HEK293T (cell line): Measurements from ENCODE around the gene TRABD2A.
A peak's percentile ranks its signal among the peaks of the same experiment; 100 is the strongest.

Experiments used
- CTCF ChIA-PET: fragments of 350-600 bp; formaldehyde crosslinking; extraction: SDS; loops from one replicate; lab custom pipeline; 2021; ENCODE audit warnings: antibody characterized with exemption, inconsistent platforms; lab: Yijun Ruan, JAX
- POLR2A ChIA-PET: fragments of 350-600 bp; formaldehyde crosslinking; extraction: SDS; loops from one replicate; lab custom pipeline; 2020; ENCODE audit warnings: antibody characterized with exemption, inconsistent platforms; lab: Yijun Ruan, JAX
- DNase-seq: peaks from one replicate; pipeline ENCODE4 v3.0.0; 2012; ENCODE audit warnings: mixed read lengths; ENCODE audit errors: extremely low spot score
- ARNT ChIP-seq: fragments of 450-650 bp; IDR thresholded peaks from 2 replicates; pipeline ENCODE4 v1.6.1; 2017; ENCODE audit warnings: mild to moderate bottlenecking
- BHLHE40 ChIP-seq: fragments of 450-650 bp; IDR thresholded peaks from 2 replicates; pipeline ENCODE4 v1.6.1; 2016; ENCODE audit warnings: mild to moderate bottlenecking, moderate library complexity, borderline replicate concordance
- CTBP1 ChIP-seq: fragments of 450-650 bp; IDR thresholded peaks from 2 replicates; pipeline ENCODE4 v1.6.1; 2016; ENCODE audit warnings: borderline replicate concordance
- ELF4 ChIP-seq: fragments of 450-650 bp; IDR thresholded peaks from 2 replicates; pipeline ENCODE4 v1.6.1; 2017; ENCODE audit warnings: antibody characterized with exemption
- FOXA1 ChIP-seq: fragments of 450-650 bp; IDR thresholded peaks from 2 replicates; pipeline ENCODE4 v1.6.1; 2016; ENCODE audit warnings: mild to moderate bottlenecking
- FOXK2 ChIP-seq: fragments of 450-650 bp; IDR thresholded peaks from 2 replicates; pipeline ENCODE4 v1.6.1; 2016; ENCODE audit warnings: mild to moderate bottlenecking
- FOXM1 ChIP-seq: fragments of 450-650 bp; IDR thresholded peaks from 2 replicates; pipeline ENCODE4 v1.6.1; 2017; ENCODE audit warnings: mild to moderate bottlenecking, borderline replicate concordance
- HDGF ChIP-seq: fragments of 450-650 bp; IDR thresholded peaks from 2 replicates; pipeline ENCODE4 v1.6.1; 2017; ENCODE audit warnings: antibody characterized with exemption, borderline replicate concordance
- L3MBTL2 ChIP-seq: fragments of 450-650 bp; conservative IDR thresholded peaks from 2 replicates; pipeline ENCODE4 v1.6.1; 2016; ENCODE audit warnings: mild to moderate bottlenecking
- LEF1 ChIP-seq: fragments of 450-650 bp; IDR thresholded peaks from 2 replicates; pipeline ENCODE4 v1.6.1; 2017; ENCODE audit warnings: mild to moderate bottlenecking, borderline replicate concordance
- NFRKB ChIP-seq: fragments of 450-650 bp; IDR thresholded peaks from 2 replicates; pipeline ENCODE4 v1.6.1; 2016; ENCODE audit warnings: mild to moderate bottlenecking, moderate library complexity
- SP1 ChIP-seq: fragments of 450-650 bp; IDR thresholded peaks from 2 replicates; pipeline ENCODE4 v1.6.1; 2017
- SUZ12 ChIP-seq: fragments of 450-650 bp; IDR thresholded peaks from 2 replicates; pipeline ENCODE4 v1.6.1; 2016; ENCODE audit warnings: mild to moderate bottlenecking
- TARDBP ChIP-seq: fragments of 450-650 bp; IDR thresholded peaks from 2 replicates; pipeline ENCODE4 v1.6.1; 2016
- ZNF384 ChIP-seq: fragments of 450-650 bp; IDR thresholded peaks from 2 replicates; pipeline ENCODE4 v1.6.1; 2016
- TF ChIP-seq, protein P1 (sequence below): fragments of 450-650 bp; IDR thresholded peaks from 2 replicates; pipeline ENCODE4 v1.6.1; 2016

The TRABD2A gene

GRCh38 chr2:84905181-84906107, 24.6 kb upstream of the TRABD2A start, which contains the start of gene TMSB10:
TMSB10 (plus strand) TSS chr2:84905656.
- CTCF ChIA-PET, result interaction anchor here (1.0 to 3.6 kb wide), 3 partner anchors 12 to 21 kb away, joined by 3 to 20 read pairs (median 5); no protein-coding TSS in a partner anchor
- DNase-seq, result peak; percentile 90
- TF ChIP-seq FOXM1 (peak; percentile 22; the same call in 1 of the 2 replicates), FOXK2 (no peak), ELF4 (no peak)
- POLR2A ChIA-PET, result interaction anchor here (0.6 to 3.4 kb wide), 7 partner anchors 8 to 298 kb away, joined by 3 to 34 read pairs (median 4); partner anchors contain the start of gene KCMF1

DNA sequence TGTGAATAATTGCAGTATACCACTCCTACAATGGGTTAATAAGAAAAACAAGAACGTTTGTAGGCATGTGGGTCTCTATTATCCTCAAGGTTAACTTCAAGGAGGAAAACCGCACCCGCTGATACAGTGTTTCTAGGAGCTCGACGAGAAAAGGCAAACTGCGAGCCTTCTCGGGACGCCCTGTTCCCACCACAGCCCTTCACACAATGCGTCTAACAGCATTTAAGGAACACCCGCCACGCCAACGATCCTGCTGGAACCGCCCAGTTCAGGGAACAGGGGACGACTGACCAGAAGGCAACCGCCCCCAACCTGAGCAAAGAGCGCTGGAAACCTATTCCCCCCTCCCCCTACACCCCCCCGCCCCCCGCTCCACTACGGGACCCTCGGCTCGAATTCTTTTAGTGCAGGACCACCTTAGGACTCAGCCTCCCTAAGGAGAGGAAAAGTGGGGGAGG, 23.9 kb upstream of the TRABD2A start:
- POLR2A ChIA-PET, result interaction anchor here (0.9 to 3.4 kb wide), 3 partner anchors 9 to 66 kb away, joined by 3 to 34 read pairs (median 4); partner anchors contain the start of gene KCMF1
- DNase-seq, result peak; percentile 50
- CTCF ChIA-PET, result interaction anchor here (1.0 to 1.3 kb wide), 2 partner anchors 11 to 21 kb away, joined by 3 to 5 read pairs; no protein-coding TSS in a partner anchor
- TF ChIP-seq FOXA1 (no peak), SUZ12 (no peak), FOXK2 (no peak), ELF4 (no peak), SP1 (no peak), BHLHE40 (no peak), ZNF384 (no peak), ARNT (no peak), LEF1 (no peak), HDGF (no peak)

DNA sequence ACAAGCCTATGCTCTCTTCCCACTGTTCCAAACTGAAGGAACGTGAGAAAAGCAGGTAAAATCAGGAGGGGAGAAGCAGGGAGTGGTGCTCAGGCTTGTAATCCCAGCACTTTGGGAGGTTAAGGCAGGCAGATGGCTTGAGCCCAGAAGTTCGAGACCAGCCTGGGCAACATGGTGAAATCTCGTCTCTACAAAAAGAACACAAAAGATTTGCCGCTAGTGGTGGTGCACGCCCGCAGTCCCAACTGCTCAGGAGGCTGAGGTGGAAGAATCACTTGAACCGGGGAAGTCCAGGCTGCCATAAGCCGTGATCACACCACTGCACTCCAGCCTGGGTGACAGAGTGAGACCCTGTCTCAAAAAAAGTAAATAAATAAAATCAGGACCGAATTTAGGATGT, 23.3 kb upstream of the TRABD2A start:
- TF ChIP-seq TARDBP (no peak), FOXM1 (no peak), ELF4 (no peak), SP1 (no peak), LEF1 (no peak), NFRKB (no peak), BHLHE40 (no peak), SUZ12 (no peak), ZNF384 (no peak)
- TF ChIP-seq, protein P1, sequence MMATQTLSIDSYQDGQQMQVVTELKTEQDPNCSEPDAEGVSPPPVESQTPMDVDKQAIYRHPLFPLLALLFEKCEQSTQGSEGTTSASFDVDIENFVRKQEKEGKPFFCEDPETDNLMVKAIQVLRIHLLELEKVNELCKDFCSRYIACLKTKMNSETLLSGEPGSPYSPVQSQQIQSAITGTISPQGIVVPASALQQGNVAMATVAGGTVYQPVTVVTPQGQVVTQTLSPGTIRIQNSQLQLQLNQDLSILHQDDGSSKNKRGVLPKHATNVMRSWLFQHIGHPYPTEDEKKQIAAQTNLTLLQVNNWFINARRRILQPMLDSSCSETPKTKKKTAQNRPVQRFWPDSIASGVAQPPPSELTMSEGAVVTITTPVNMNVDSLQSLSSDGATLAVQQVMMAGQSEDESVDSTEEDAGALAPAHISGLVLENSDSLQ, result no peak
- ChIA-PET POLR2A (interaction anchor here (0.9 to 3.4 kb wide), 3 partner anchors 9 to 67 kb away, joined by 3 to 34 read pairs (median 4); partner anchors contain the start of gene KCMF1), CTCF (interaction anchor here (0.6 to 1.3 kb wide), 4 partner anchors 10 to 279 kb away, joined by 3 to 5 read pairs (median 3); no protein-coding TSS in a partner anchor)
- DNase-seq, result no peak

- DNase-seq, result no peak
- ChIA-PET POLR2A (interaction anchor here (0.9 kb wide), 1 partner anchor 18 kb away, joined by 3 read pairs; no protein-coding TSS in a partner anchor), CTCF (no interaction called here)
- TF ChIP-seq, protein P1, result no peak
- TF ChIP-seq CTBP1 (no peak), BHLHE40 (no peak), FOXK2 (no peak), FOXM1 (no peak), NFRKB (no peak), FOXA1 (no peak), ZNF384 (no peak), SP1 (no peak), ARNT (no peak), L3MBTL2 (no peak), ELF4 (no peak)
These were observed 21.6 kb upstream of the TRABD2A start for GRCh38 chr2:84902526-84902925.

GRCh38 chr2:84901593-84902120, 20.8 kb upstream of the TRABD2A start:
- ChIA-PET POLR2A (interaction anchor here (0.9 kb wide), 1 partner anchor 19 kb away, joined by 3 read pairs; no protein-coding TSS in a partner anchor), CTCF (interaction anchor here (1.5 kb wide), 1 partner anchor 24 kb away, joined by 3 read pairs; no protein-coding TSS in a partner anchor)
- no peak for TF ChIP-seq LEF1
- TF ChIP-seq TARDBP, result no peak
- TF ChIP-seq FOXA1, result no peak
- TF ChIP-seq FOXK2, result no peak
- no peak for TF ChIP-seq ELF4
- TF ChIP-seq CTBP1, result no peak
- TF ChIP-seq BHLHE40, result no peak
- TF ChIP-seq, protein P1, result no peak
- DNase-seq, result no peak

GRCh38 chr2:84900971-84901370, 20.1 kb upstream of the TRABD2A start:
- ChIA-PET POLR2A (no interaction called here), CTCF (interaction anchor here (1.5 kb wide), 1 partner anchor 25 kb away, joined by 3 read pairs; no protein-coding TSS in a partner anchor)
- DNase-seq, result no peak
- TF ChIP-seq ZNF384 (no peak), TARDBP (no peak), NFRKB (no peak), ARNT (no peak)
- TF ChIP-seq, protein P1, result no peak
